DND-41 (cell line): ENCODE measurements around the gene CCBE1.

Experiments used
- ATAC-seq: fragments of 200-7000 bp; cut with Tn5 transposase; 3 replicates; pipeline ENCODE4 v1.9.1; 2021; ENCODE audit warnings: low read depth; ENCODE audit not compliant: insufficient read depth
- DNase-seq: peaks from one replicate; pipeline ENCODE4 v3.0.0-alpha.2; 2020
- H2AFZ ChIP-seq: 2 replicates; pipeline ENCODE4 v1.6.0; 2012; ENCODE audit warnings: low read depth, low read length
- H3K27ac ChIP-seq: 2 replicates; pipeline ENCODE4 v1.5.1; 2012; ENCODE audit warnings: low read length, inconsistent platforms
- H3K27me3 ChIP-seq: fragments of 200-600 bp; sonication (generic); 2 replicates; pipeline ENCODE4 v1.6.0; 2012; ENCODE audit warnings: low read length, mild to moderate bottlenecking, inconsistent platforms; ENCODE audit not compliant: insufficient read depth, poor library complexity
- H3K36me3 ChIP-seq: 2 replicates; pipeline ENCODE4 v1.5.1; 2012; ENCODE audit warnings: low read length, inconsistent platforms; ENCODE audit not compliant: insufficient read depth
- H3K4me1 ChIP-seq: 2 replicates; pipeline ENCODE4 v1.5.1; 2012; ENCODE audit warnings: mild to moderate bottlenecking, low read length; ENCODE audit not compliant: insufficient read depth
- H3K4me2 ChIP-seq: 2 replicates; pipeline ENCODE4 v1.6.0; 2012; ENCODE audit warnings: mild to moderate bottlenecking, moderate library complexity, low read length, inconsistent platforms; ENCODE audit not compliant: insufficient read depth
- H3K4me3 ChIP-seq, 2 experiments: fragments of 200-600 bp in 1 of 2; shearing (Covaris generic) in 1 of 2; 2 replicates each; pipeline ENCODE4 v1.5.1; 2012 to 2016; ENCODE audit warnings: inconsistent platforms in 2 of 2, low read length in 2 of 2, mild to moderate bottlenecking in 2 of 2, low read depth in 1 of 2, moderate library complexity in 1 of 2
- H3K79me2 ChIP-seq: 2 replicates; pipeline ENCODE4 v1.6.0; 2012; ENCODE audit warnings: low read length, inconsistent platforms; ENCODE audit not compliant: insufficient read depth
- H3K9ac ChIP-seq: 2 replicates; pipeline ENCODE4 v1.6.0; 2012; ENCODE audit warnings: low read depth, mild to moderate bottlenecking, inconsistent platforms, low read length, moderate library complexity
- H3K9me3 ChIP-seq: 2 replicates; pipeline ENCODE4 v1.5.1; 2012; ENCODE audit warnings: low read length, moderate library complexity, mild to moderate bottlenecking, inconsistent platforms; ENCODE audit not compliant: insufficient read depth, severe bottlenecking
- H4K20me1 ChIP-seq: 2 replicates; pipeline ENCODE4 v1.6.0; 2012; ENCODE audit warnings: low read length; ENCODE audit not compliant: insufficient read depth
- CTCF ChIP-seq: IDR thresholded peaks from 2 replicates; pipeline ENCODE4 v1.5.1; 2012; ENCODE audit warnings: borderline replicate concordance, low read length, moderate library complexity, mild to moderate bottlenecking; ENCODE audit not compliant: poor library complexity, severe bottlenecking; ENCODE audit errors: extremely low read depth
- EZH2 ChIP-seq: IDR thresholded peaks from 3 replicates; pipeline ENCODE4 v1.6.1; 2012; ENCODE audit warnings: borderline replicate concordance, low read depth, mild to moderate bottlenecking, moderate library complexity, low read length, inconsistent platforms; ENCODE audit not compliant: severe bottlenecking

The CCBE1 gene

GRCh38 chr18:59429608-59430007 lies 267.6 kb downstream of the CCBE1 start:
- no peak for DNase-seq
- H3K4me1 ChIP-seq, result no peaks in the 10 kb centered on the region

GRCh38 chr18:59428018-59428417 lies 269.2 kb downstream of the CCBE1 start:
- no peak overlapping the region for H3K9ac ChIP-seq
- H3K36me3 ChIP-seq, result no peaks in the 10 kb centered on the region
- no peaks in the 10 kb centered on the region for H3K9me3 ChIP-seq
- no peaks in the 10 kb centered on the region for H3K79me2 ChIP-seq
- H2AFZ ChIP-seq, result no peak overlapping the region
- H3K4me2 ChIP-seq, result no peak overlapping the region
- no peaks in the 10 kb centered on the region for H3K4me1 ChIP-seq
- peaks cover 4% of the 10 kb centered on the region for H3K27me3 ChIP-seq
- ATAC-seq (no peak), DNase-seq (no peak)
- TF ChIP-seq EZH2 (no peak), CTCF (no peak)
- H3K4me3 ChIP-seq, result no peak overlapping the region
- H3K27ac ChIP-seq, result no peak overlapping the region
- H4K20me1 ChIP-seq, result no peaks in the 10 kb centered on the region

More at GRCh38 chr18:59429608-59430007, 267.6 kb downstream of the CCBE1 start:
- Histone ChIP-seq H3K27ac (no peak overlapping the region), H3K36me3 (no peaks in the 10 kb centered on the region), H3K4me3 (no peak overlapping the region), H3K79me2 (no peaks in the 10 kb centered on the region), H3K9ac (no peak overlapping the region), H3K9me3 (no peaks in the 10 kb centered on the region), H4K20me1 (no peaks in the 10 kb centered on the region), H3K4me2 (no peak overlapping the region), H3K27me3 (peaks cover 4% of the 10 kb centered on the region), H2AFZ (no peak overlapping the region)
- TF ChIP-seq CTCF (no peak), EZH2 (no peak)
- no peak for ATAC-seq

GRCh38 chr18:59426855-59427254 lies 270.4 kb downstream of the CCBE1 start:
- H4K20me1 ChIP-seq, result no peaks in the 10 kb centered on the region
- H3K9ac ChIP-seq, result no peak overlapping the region
- ATAC-seq (no peak), DNase-seq (no peak)
- no peaks in the 10 kb centered on the region for H3K36me3 ChIP-seq
- no peak overlapping the region for H3K27ac ChIP-seq
- no peak for TF ChIP-seq EZH2
- no peak for TF ChIP-seq CTCF
- H3K79me2 ChIP-seq, result no peaks in the 10 kb centered on the region
- H3K9me3 ChIP-seq, result no peaks in the 10 kb centered on the region
- no peak overlapping the region for H3K4me2 ChIP-seq
- H3K27me3 ChIP-seq, result no peaks in the 10 kb centered on the region
- H3K4me1 ChIP-seq, result no peaks in the 10 kb centered on the region
- no peak overlapping the region for H3K4me3 ChIP-seq
- H2AFZ ChIP-seq, result no peak overlapping the region

- Histone ChIP-seq H3K4me1 (no peaks in the 10 kb centered on the region), H3K4me3 (no peak overlapping the region), H2AFZ (no peak overlapping the region), H4K20me1 (no peaks in the 10 kb centered on the region), H3K27me3 (peaks cover 4% of the 10 kb centered on the region), H3K79me2 (no peaks in the 10 kb centered on the region), H3K36me3 (no peaks in the 10 kb centered on the region), H3K4me2 (no peak overlapping the region), H3K9me3 (no peaks in the 10 kb centered on the region), H3K27ac (no peak overlapping the region), H3K9ac (no peak overlapping the region)
- ATAC-seq, result no peak
- DNase-seq, result no peak
- TF ChIP-seq EZH2, result no peak
- TF ChIP-seq CTCF, result no peak
These were observed 274.0 kb downstream of the CCBE1 start for GRCh38 chr18:59423259-59423658.
